Type B pancreatic cell (in vitro differentiated cells): ENCODE measurements around the gene SEPTIN1. TPM values are rescaled to one million over a fixed set of nuclear protein-coding genes. Genes with fewer than 3 reads are reported as not detected.

Experiments
- DNase-seq: peaks from one replicate; pipeline ENCODE4 v3.0.0; 2021; ENCODE audit warnings: mixed read lengths; ENCODE audit not compliant: unreplicated experiment; ENCODE audit errors: extremely low spot score
- H3K27ac Mint-ChIP-seq: 2 replicates; pipeline ENCODE4 v1.8.0; 2021; ENCODE audit warnings: mild to moderate bottlenecking, mixed read lengths
- H3K27me3 Mint-ChIP-seq: 2 replicates; pipeline ENCODE4 v1.8.0; 2021; ENCODE audit warnings: mixed read lengths
- H3K36me3 Mint-ChIP-seq: 2 replicates; pipeline ENCODE4 v1.8.0; 2021; ENCODE audit warnings: mixed read lengths
- H3K4me1 Mint-ChIP-seq: one replicate; pipeline ENCODE4 v1.8.0; 2021; ENCODE audit warnings: mixed read lengths; ENCODE audit not compliant: unreplicated experiment
- H3K4me3 Mint-ChIP-seq: 2 replicates; pipeline ENCODE4 v1.8.0; 2021; ENCODE audit warnings: mild to moderate bottlenecking, mixed read lengths
- H3K9me3 Mint-ChIP-seq: 2 replicates; pipeline ENCODE4 v1.8.0; 2021; ENCODE audit warnings: mixed read lengths
- CTCF ChIP-seq: fragments of 200-600 bp; sonication (generic); conservative IDR thresholded peaks from 2 replicates; pipeline ENCODE4 v1.5.0; 2021; ENCODE audit warnings: antibody characterized with exemption, mild to moderate bottlenecking
- total RNA-seq: library from RNA; stranded (reverse); gene quantifications from 2 replicates; pipeline ENCODE4 v1.2.1, GENCODE V29; 2021; ENCODE audit warnings: low replicate concordance

The SEPTIN1 gene
- total RNA-seq, 1 donor from 2014 or later: 2.3 TPM

GRCh38 chr16:30421010-30421409 lies 38.6 kb upstream of the SEPTIN1 start:
- Mint-ChIP-seq H3K36me3 (peaks cover 29% of the 10 kb centered on the region), H3K27me3 (no peaks in the 10 kb centered on the region), H3K4me3 (no peak overlapping the region), H3K27ac (no peak overlapping the region), H3K4me1 (peaks cover 9% of the 10 kb centered on the region), H3K9me3 (no peaks in the 10 kb centered on the region)
- TF ChIP-seq CTCF: no peak
- DNase-seq: no peak

- Mint-ChIP-seq H3K4me3 (peak overlapping the region; percentile 79), H3K36me3 (peaks cover 28% of the 10 kb centered on the region), H3K27me3 (no peaks in the 10 kb centered on the region), H3K9me3 (no peaks in the 10 kb centered on the region), H3K4me1 (peaks cover 9% of the 10 kb centered on the region), H3K27ac (peak overlapping the region; percentile 56)
- no peak for TF ChIP-seq CTCF
- DNase-seq: no peak
Observed at GRCh38 chr16:30418350-30419181, 36.2 kb upstream of the SEPTIN1 start.

- Mint-ChIP-seq H3K36me3 (peaks cover 25% of the 10 kb centered on the region), H3K27ac (no peak overlapping the region), H3K9me3 (no peaks in the 10 kb centered on the region), H3K4me1 (peaks cover 9% of the 10 kb centered on the region), H3K4me3 (peak overlapping the region; percentile 54), H3K27me3 (no peaks in the 10 kb centered on the region)
- peak; percentile 90 for DNase-seq
- TF ChIP-seq CTCF: peak; percentile 44
Observed at GRCh38 chr16:30417529-30418349, 35.4 kb upstream of the SEPTIN1 start.

DNA sequence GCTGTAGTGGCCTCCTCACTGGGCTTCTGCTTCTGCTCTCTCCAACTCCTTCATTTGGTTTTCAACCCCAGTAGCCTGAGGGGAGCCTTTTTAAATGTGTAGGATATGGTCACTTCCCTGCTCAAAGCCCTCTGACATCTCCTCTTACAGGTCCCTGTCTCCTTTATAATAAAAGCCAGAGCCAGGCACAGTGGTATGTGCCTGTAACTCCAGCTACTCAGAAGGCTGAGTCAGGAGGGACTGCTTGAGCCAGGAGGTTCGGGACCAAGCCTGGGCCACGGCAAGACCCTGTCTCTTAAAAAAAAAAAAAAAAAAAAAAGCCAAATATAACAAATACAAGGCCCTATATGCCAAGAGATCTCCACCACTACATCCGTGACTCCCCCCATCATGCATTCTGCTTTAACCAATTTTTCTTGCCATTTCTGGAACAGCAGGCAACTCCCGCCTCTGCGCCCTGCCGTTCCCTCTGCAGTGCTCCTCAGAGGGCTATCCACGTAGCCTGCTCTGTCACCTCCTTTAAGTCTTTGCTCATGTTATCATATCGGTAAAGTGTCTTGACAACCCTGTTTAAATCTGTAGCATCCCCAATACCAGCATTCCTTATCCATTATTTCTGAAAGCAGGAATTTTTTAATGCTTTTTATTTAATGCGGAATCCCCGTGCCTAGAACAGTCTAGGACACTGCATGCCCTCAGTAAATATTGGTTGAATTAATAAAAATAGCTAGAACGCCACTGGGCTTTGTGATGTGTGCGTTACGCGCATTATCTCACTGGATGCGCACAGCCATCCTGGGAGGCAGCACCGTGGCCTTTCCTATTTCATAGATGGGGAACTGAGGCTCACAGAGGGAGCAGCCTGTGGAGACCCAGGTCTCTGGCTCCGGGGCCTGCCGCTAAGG lies 34.5 kb upstream of the SEPTIN1 start:
- peaks cover 28% of the 10 kb centered on the region for H3K36me3 Mint-ChIP-seq
- H3K4me1 Mint-ChIP-seq: peaks cover 13% of the 10 kb centered on the region
- no peaks in the 10 kb centered on the region for H3K27me3 Mint-ChIP-seq
- no peak for TF ChIP-seq CTCF
- DNase-seq: no peak
- H3K4me3 Mint-ChIP-seq: peak overlapping the region; percentile 18
- H3K9me3 Mint-ChIP-seq: no peaks in the 10 kb centered on the region
- H3K27ac Mint-ChIP-seq: no peak overlapping the region

DNA sequence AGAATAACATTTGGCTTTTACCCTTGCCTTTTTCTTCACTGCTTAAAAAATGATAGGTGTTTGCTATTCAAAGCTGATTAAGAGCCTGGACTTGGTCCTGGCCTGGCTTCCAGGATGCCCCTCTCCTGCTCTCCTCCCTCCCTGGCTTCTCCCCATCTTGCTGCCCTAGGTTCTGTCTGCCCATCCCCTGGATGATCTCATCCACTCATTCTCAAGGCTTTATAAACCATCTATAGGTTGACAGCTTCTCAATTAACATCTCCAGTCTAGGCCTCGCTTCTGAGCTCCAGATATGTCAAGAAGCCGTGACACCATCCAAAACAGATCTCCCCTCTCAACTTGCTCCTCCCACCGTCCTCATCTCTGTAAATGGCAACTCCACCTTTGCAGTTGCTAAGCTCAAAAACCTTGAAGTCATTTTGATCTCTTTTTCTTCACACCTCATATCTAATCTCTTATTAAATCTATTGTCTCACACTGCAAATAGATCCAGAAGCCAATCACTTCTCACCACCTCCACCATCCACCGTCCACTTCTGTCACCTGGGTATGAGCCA lies 33.8 kb upstream of the SEPTIN1 start:
- no peaks in the 10 kb centered on the region for H3K27me3 Mint-ChIP-seq
- no peaks in the 10 kb centered on the region for H3K9me3 Mint-ChIP-seq

More for the DNA sequence above, 33.8 kb upstream of the SEPTIN1 start:
- Mint-ChIP-seq H3K36me3 (peaks cover 22% of the 10 kb centered on the region), H3K4me1 (peaks cover 13% of the 10 kb centered on the region), H3K27ac (no peak overlapping the region), H3K4me3 (peak overlapping the region; percentile 1)
- no peak for TF ChIP-seq CTCF
- DNase-seq: no peak
